CD8-positive, alpha-beta memory T cell (primary cell): ENCODE measurements around the gene HACD2. TPM values are rescaled to one million over a fixed set of nuclear protein-coding genes. Genes with fewer than 3 reads are reported as not detected.

Experiments used
- CTCF ChIA-PET: fragments of 350-600 bp; sonication (Branson Sonifier 250); formaldehyde crosslinking; loops from one replicate; lab custom pipeline; 2021; ENCODE audit warnings: antibody characterized with exemption; lab: Charles Lee
- POLR2A ChIA-PET: fragments of 350-600 bp; sonication (Branson Sonifier 250); formaldehyde crosslinking; loops from one replicate; lab custom pipeline; 2021; ENCODE audit warnings: antibody characterized with exemption; lab: Charles Lee
- DNase-seq, 5 donors: peaks; one replicate each; pipeline versions ENCODE4 v3.0.0 to v3.0.0-alpha.2; 2020 to 2022; ENCODE audit warnings: mixed read lengths in 1 of 5
- H3K27ac ChIP-seq: one replicate; pipeline ENCODE4 v1.7.0; 2013; ENCODE audit warnings: low read depth, mild to moderate bottlenecking, low read length, moderate library complexity
- H3K27me3 ChIP-seq: 2 replicates; pipeline ENCODE4 v1.7.0; 2013; ENCODE audit warnings: low read length, mild to moderate bottlenecking; ENCODE audit not compliant: insufficient read depth, poor library complexity, severe bottlenecking
- H3K36me3 ChIP-seq: 2 replicates; pipeline ENCODE4 v1.7.0; 2013; ENCODE audit warnings: mild to moderate bottlenecking, low read length, moderate library complexity; ENCODE audit not compliant: insufficient read depth
- H3K4me1 ChIP-seq: 2 replicates; pipeline ENCODE4 v1.7.0; 2013; ENCODE audit warnings: mild to moderate bottlenecking, low read length, moderate library complexity; ENCODE audit not compliant: insufficient read depth
- H3K4me3 ChIP-seq: 2 replicates; pipeline ENCODE4 v1.7.0; 2013; ENCODE audit warnings: mild to moderate bottlenecking, low read length
- H3K9me3 ChIP-seq: 2 replicates; pipeline ENCODE4 v1.7.0; 2013; ENCODE audit warnings: mild to moderate bottlenecking, low read length
- H3K27ac Mint-ChIP-seq, 8 donors: one replicate each; pipeline ENCODE4 v1.8.0; 2020 to 2021; ENCODE audit warnings: mixed read lengths in 8 of 8, mild to moderate bottlenecking in 6 of 8, inconsistent platforms in 3 of 8, moderate library complexity in 3 of 8
- H3K27me3 Mint-ChIP-seq, 2 donors: one replicate each; pipeline ENCODE4 v1.8.0; 2020 to 2021; ENCODE audit warnings: mixed read lengths in 2 of 2, mild to moderate bottlenecking in 1 of 2, moderate library complexity in 1 of 2
- H3K36me3 Mint-ChIP-seq, 3 donors: one replicate each; pipeline ENCODE4 v1.8.0; 2020 to 2021; ENCODE audit warnings: mixed read lengths in 3 of 3, inconsistent platforms in 1 of 3, mild to moderate bottlenecking in 1 of 3
- H3K4me1 Mint-ChIP-seq, 3 donors: one replicate each; pipeline ENCODE4 v1.8.0; 2020 to 2021; ENCODE audit warnings: mixed read lengths in 3 of 3, inconsistent platforms in 1 of 3, mild to moderate bottlenecking in 1 of 3
- H3K4me3 Mint-ChIP-seq, 7 donors: one replicate each; pipeline ENCODE4 v1.8.0; 2020 to 2021; ENCODE audit warnings: mixed read lengths in 7 of 7, mild to moderate bottlenecking in 6 of 7, moderate library complexity in 4 of 7, inconsistent platforms in 2 of 7
- H3K9me3 Mint-ChIP-seq, 5 donors: one replicate each; pipeline ENCODE4 v1.8.0; 2020 to 2022; ENCODE audit warnings: mixed read lengths in 5 of 5, mild to moderate bottlenecking in 3 of 5, moderate library complexity in 2 of 5, inconsistent platforms in 1 of 5
- polyA plus RNA-seq: library from polyadenylated mRNA; unstranded; fragments of 300-500 nt; fragmentation: Illumina TruSeq; gene quantifications from one replicate; pipeline ENCODE4 v1.2.3, GENCODE V29; 2021
- total RNA-seq, 2 experiments: library from RNA; stranded (reverse); gene quantifications; one replicate each; pipeline ENCODE4 v1.2.3, GENCODE V29; 2021

Gene HACD2
- total and polyA plus RNA-seq, 3 experiments from 2014 or later: 25.9 to 33.3 (median 33.0) TPM

GRCh38 chr3:123471106-123471505, 113.7 kb downstream of the HACD2 start:
- peaks cover 3 to 17% of the 10 kb centered on the region in 2 donors for H3K27me3 Mint-ChIP-seq
- no peaks in the 10 kb centered on the region for H3K27me3 ChIP-seq
- DNase-seq: no peak
- H3K27ac Mint-ChIP-seq: no peak overlapping the region
- ChIA-PET CTCF (no interaction called here), POLR2A (no interaction called here)
- H3K27ac ChIP-seq: no peak overlapping the region
- no peaks in the 10 kb centered on the region for H3K36me3 ChIP-seq
- H3K9me3 ChIP-seq: no peaks in the 10 kb centered on the region
- H3K4me1 ChIP-seq: no peaks in the 10 kb centered on the region
- no peak overlapping the region for H3K4me3 ChIP-seq
- peaks cover 0 to 3% (median 0%) of the 10 kb centered on the region in 5 donors for H3K9me3 Mint-ChIP-seq
- no peaks in the 10 kb centered on the region for H3K4me1 Mint-ChIP-seq
- no peaks in the 10 kb centered on the region for H3K36me3 Mint-ChIP-seq
- no peak overlapping the region for H3K4me3 Mint-ChIP-seq

- CTCF ChIA-PET: no interaction called here
Observed at GRCh38 chr3:123469323-123469995, 115.4 kb downstream of the HACD2 start.

DNA sequence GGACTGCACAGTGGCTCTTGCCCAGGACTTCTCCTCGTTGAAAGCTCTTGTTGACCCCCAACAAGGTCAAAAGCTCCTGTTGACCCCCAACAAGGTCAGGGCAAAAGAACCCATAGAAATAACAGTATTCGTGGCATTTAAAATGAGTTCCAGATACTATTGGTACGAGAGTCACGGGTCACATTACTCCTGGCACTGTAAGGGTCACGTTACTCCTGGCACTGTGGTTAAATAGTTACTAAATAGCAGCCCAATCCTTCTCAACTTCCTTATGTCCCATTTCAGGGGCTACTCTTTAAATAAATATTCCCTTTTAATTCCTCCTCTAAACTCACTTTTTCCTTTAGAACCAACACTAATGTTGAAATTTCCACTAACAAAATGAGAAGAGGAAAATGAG, 117.8 kb downstream of the HACD2 start:
- H3K4me3 ChIP-seq: no peak overlapping the region
- no peaks in the 10 kb centered on the region for H3K4me1 Mint-ChIP-seq
- H3K36me3 Mint-ChIP-seq: no peaks in the 10 kb centered on the region
- H3K36me3 ChIP-seq: no peaks in the 10 kb centered on the region
- CTCF ChIA-PET: no interaction called here
- no peak for DNase-seq
- no peak overlapping the region for H3K27ac Mint-ChIP-seq
- no peaks in the 10 kb centered on the region for H3K27me3 ChIP-seq
- H3K27me3 Mint-ChIP-seq: peaks cover 3 to 15% of the 10 kb centered on the region in 2 donors
- POLR2A ChIA-PET: no interaction called here
- H3K9me3 ChIP-seq: no peaks in the 10 kb centered on the region
- peaks cover 0 to 3% (median 0%) of the 10 kb centered on the region in 5 donors for H3K9me3 Mint-ChIP-seq
- no peak overlapping the region for H3K4me3 Mint-ChIP-seq
- H3K27ac ChIP-seq: no peak overlapping the region
- no peaks in the 10 kb centered on the region for H3K4me1 ChIP-seq

More at GRCh38 chr3:123469323-123469995, 115.4 kb downstream of the HACD2 start:
- Histone ChIP-seq H3K4me1 (no peaks in the 10 kb centered on the region), H3K4me3 (no peak overlapping the region), H3K27ac (no peak overlapping the region), H3K9me3 (no peaks in the 10 kb centered on the region), H3K36me3 (no peaks in the 10 kb centered on the region), H3K27me3 (no peaks in the 10 kb centered on the region)
- Mint-ChIP-seq H3K36me3 (no peaks in the 10 kb centered on the region), H3K27me3 (peaks cover 3 to 9% of the 10 kb centered on the region in 2 donors), H3K4me1 (no peaks in the 10 kb centered on the region), H3K27ac (no peak overlapping the region), H3K9me3 (peaks cover 0 to 3% (median 0%) of the 10 kb centered on the region in 5 donors), H3K4me3 (no peak overlapping the region)
- DNase-seq: no peak
- POLR2A ChIA-PET: no interaction called here

- no peak overlapping the region for H3K27ac Mint-ChIP-seq
- H3K27me3 ChIP-seq: no peaks in the 10 kb centered on the region
- H3K4me3 ChIP-seq: no peak overlapping the region
- no peak overlapping the region for H3K4me3 Mint-ChIP-seq
- peaks cover 0 to 3% (median 0%) of the 10 kb centered on the region in 5 donors for H3K9me3 Mint-ChIP-seq
- ChIA-PET CTCF (no interaction called here), POLR2A (no interaction called here)
- no peak for DNase-seq
- H3K9me3 ChIP-seq: no peaks in the 10 kb centered on the region
- no peak overlapping the region for H3K27ac ChIP-seq
- H3K27me3 Mint-ChIP-seq: peaks cover 3 to 22% of the 10 kb centered on the region in 2 donors
- H3K36me3 Mint-ChIP-seq: no peaks in the 10 kb centered on the region
- H3K4me1 Mint-ChIP-seq: no peaks in the 10 kb centered on the region
- H3K4me1 ChIP-seq: no peaks in the 10 kb centered on the region
- H3K36me3 ChIP-seq: no peaks in the 10 kb centered on the region
Observed at GRCh38 chr3:123464211-123464610, 120.6 kb downstream of the HACD2 start.

- H3K9me3 ChIP-seq: no peaks in the 10 kb centered on the region
- no peak for DNase-seq
- H3K4me3 Mint-ChIP-seq: no peak overlapping the region
- no peak overlapping the region for H3K4me3 ChIP-seq
- H3K27me3 ChIP-seq: no peaks in the 10 kb centered on the region
- no peaks in the 10 kb centered on the region for H3K9me3 Mint-ChIP-seq
- ChIA-PET POLR2A (no interaction called here), CTCF (no interaction called here)
- no peaks in the 10 kb centered on the region for H3K36me3 Mint-ChIP-seq
- no peaks in the 10 kb centered on the region for H3K4me1 Mint-ChIP-seq
- H3K27ac Mint-ChIP-seq: no peak overlapping the region
- H3K36me3 ChIP-seq: no peaks in the 10 kb centered on the region
- H3K4me1 ChIP-seq: no peaks in the 10 kb centered on the region
- no peak overlapping the region for H3K27ac ChIP-seq
- H3K27me3 Mint-ChIP-seq: peaks cover 14 to 44% of the 10 kb centered on the region in 2 donors
Observed at GRCh38 chr3:123459862-123460261, 125.0 kb downstream of the HACD2 start.

DNA sequence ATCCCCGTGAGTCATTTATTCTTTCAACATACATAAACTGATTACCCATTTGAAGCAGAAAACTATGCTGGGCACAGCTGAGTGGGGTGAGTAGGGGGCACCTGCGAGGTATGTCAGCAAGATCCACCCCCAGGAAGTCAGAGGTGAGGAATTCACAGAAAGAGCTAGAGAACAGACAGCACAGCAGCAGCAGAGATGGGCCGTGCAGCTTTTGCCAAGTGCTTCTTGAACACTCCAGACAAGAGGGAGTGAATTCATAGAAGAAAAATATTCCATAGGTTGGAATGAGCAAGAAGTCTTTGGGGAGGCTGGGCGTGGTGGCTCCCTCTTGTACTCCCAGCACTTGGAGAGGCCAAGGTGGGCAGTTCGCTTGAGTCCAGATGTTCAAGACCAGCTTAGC, 126.6 kb downstream of the HACD2 start:
- H3K9me3 ChIP-seq: no peaks in the 10 kb centered on the region
- H3K27ac ChIP-seq: no peak overlapping the region
- Mint-ChIP-seq H3K4me3 (no peak overlapping the region), H3K36me3 (no peaks in the 10 kb centered on the region), H3K27ac (no peak overlapping the region), H3K4me1 (no peaks in the 10 kb centered on the region), H3K27me3 (peaks cover 22 to 46% of the 10 kb centered on the region in 2 donors), H3K9me3 (no peaks in the 10 kb centered on the region)
- ChIA-PET POLR2A (no interaction called here), CTCF (no interaction called here)
- no peaks in the 10 kb centered on the region for H3K36me3 ChIP-seq
- DNase-seq: no peak
- H3K4me3 ChIP-seq: no peak overlapping the region
- H3K27me3 ChIP-seq: peaks cover 3% of the 10 kb centered on the region
- H3K4me1 ChIP-seq: no peaks in the 10 kb centered on the region

DNA sequence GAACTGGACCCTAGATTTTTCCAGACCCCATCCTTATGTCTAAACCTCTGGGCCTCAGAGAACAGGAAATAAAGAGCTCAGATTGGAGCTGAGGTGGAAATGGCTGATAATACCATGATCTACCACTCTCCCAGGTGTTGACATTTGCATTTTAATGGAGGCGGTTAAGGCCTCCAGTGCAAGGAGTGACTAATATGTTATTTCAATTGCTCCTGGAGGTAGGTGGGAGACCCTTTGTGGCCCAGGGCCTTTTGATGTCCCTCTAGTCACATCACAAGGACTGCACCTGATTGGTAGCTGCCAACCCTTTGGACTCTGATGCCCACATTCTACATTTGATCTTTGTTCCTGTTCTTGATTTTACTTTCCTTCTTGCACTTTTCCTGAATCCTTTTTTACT, 127.0 kb downstream of the HACD2 start:
- Mint-ChIP-seq H3K27me3 (peaks cover 22 to 46% of the 10 kb centered on the region in 2 donors), H3K9me3 (no peaks in the 10 kb centered on the region), H3K4me3 (no peak overlapping the region), H3K4me1 (no peaks in the 10 kb centered on the region), H3K36me3 (no peaks in the 10 kb centered on the region), H3K27ac (no peak overlapping the region)
- DNase-seq: no peak
- ChIA-PET POLR2A (no interaction called here), CTCF (no interaction called here)
- Histone ChIP-seq H3K4me1 (no peaks in the 10 kb centered on the region), H3K4me3 (no peak overlapping the region), H3K36me3 (no peaks in the 10 kb centered on the region), H3K9me3 (no peaks in the 10 kb centered on the region), H3K27ac (no peak overlapping the region), H3K27me3 (peaks cover 3% of the 10 kb centered on the region)

- no peaks in the 10 kb centered on the region for H3K9me3 Mint-ChIP-seq
- no peak for DNase-seq
- H3K27me3 Mint-ChIP-seq: peaks cover 26 to 47% of the 10 kb centered on the region in 2 donors
- H3K27ac Mint-ChIP-seq: no peak overlapping the region
- no peak overlapping the region for H3K4me3 Mint-ChIP-seq
- Histone ChIP-seq H3K4me3 (no peak overlapping the region), H3K4me1 (no peaks in the 10 kb centered on the region), H3K9me3 (no peaks in the 10 kb centered on the region), H3K36me3 (no peaks in the 10 kb centered on the region), H3K27me3 (peaks cover 9% of the 10 kb centered on the region), H3K27ac (no peak overlapping the region)
- POLR2A ChIA-PET: no interaction called here
- no peaks in the 10 kb centered on the region for H3K36me3 Mint-ChIP-seq
- peaks cover 0 to 5% (median 1%) of the 10 kb centered on the region in 3 donors for H3K4me1 Mint-ChIP-seq
- CTCF ChIA-PET: no interaction called here
Observed at GRCh38 chr3:123453675-123454074, 131.2 kb downstream of the HACD2 start.
